Measurements from ENCODE around the gene MBD2.

DNA sequence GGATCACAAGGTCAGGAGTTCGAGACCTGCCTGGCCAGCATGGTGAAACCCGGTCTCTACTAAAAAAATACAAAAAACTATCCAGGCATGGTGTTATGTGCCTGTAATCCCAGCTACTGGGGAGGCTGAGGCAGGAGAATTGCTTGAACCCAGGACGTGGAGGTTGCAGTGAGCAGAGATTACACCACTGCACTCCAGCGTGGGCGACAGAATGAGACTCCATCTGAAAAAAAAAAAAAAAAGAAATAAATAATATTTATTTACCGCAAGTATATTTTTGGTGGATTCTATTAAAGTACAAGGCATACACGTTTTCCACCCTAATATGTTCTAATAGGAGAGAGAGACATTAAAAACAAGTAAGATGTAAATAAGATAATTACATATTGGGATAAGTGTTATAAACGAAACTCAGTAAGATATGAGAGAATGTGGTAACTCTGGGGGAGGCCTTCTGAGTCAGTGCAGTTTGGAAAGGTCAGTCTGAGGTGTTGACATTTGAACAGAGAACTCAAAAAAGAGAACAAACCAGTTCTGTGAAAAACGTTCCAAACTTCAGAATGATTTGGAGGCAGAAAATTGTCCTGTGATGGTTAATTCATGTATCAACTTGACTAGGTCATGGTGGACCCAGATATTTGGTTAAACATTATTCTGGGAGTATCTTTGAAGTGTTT, 36.1 kb upstream of the MBD2 start:
- TF ChIP-seq, protein P1, sequence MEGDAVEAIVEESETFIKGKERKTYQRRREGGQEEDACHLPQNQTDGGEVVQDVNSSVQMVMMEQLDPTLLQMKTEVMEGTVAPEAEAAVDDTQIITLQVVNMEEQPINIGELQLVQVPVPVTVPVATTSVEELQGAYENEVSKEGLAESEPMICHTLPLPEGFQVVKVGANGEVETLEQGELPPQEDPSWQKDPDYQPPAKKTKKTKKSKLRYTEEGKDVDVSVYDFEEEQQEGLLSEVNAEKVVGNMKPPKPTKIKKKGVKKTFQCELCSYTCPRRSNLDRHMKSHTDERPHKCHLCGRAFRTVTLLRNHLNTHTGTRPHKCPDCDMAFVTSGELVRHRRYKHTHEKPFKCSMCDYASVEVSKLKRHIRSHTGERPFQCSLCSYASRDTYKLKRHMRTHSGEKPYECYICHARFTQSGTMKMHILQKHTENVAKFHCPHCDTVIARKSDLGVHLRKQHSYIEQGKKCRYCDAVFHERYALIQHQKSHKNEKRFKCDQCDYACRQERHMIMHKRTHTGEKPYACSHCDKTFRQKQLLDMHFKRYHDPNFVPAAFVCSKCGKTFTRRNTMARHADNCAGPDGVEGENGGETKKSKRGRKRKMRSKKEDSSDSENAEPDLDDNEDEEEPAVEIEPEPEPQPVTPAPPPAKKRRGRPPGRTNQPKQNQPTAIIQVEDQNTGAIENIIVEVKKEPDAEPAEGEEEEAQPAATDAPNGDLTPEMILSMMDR (IDR thresholded peaks at IDR 0.05; ENCODE audit: low read depth, low read length, missing input control), result no peak
- TF ChIP-seq RXRA (IDR thresholded peaks at IDR 0.05) (no peak), YY1 (IDR thresholded peaks at IDR 0.05) (no peak), RAD21 (IDR thresholded peaks at IDR 0.05) (no peak), EGR1 (IDR thresholded peaks at IDR 0.05; ENCODE audit: low read depth in 2 of 2) (no peak)
- TF ChIP-seq, protein P2, sequence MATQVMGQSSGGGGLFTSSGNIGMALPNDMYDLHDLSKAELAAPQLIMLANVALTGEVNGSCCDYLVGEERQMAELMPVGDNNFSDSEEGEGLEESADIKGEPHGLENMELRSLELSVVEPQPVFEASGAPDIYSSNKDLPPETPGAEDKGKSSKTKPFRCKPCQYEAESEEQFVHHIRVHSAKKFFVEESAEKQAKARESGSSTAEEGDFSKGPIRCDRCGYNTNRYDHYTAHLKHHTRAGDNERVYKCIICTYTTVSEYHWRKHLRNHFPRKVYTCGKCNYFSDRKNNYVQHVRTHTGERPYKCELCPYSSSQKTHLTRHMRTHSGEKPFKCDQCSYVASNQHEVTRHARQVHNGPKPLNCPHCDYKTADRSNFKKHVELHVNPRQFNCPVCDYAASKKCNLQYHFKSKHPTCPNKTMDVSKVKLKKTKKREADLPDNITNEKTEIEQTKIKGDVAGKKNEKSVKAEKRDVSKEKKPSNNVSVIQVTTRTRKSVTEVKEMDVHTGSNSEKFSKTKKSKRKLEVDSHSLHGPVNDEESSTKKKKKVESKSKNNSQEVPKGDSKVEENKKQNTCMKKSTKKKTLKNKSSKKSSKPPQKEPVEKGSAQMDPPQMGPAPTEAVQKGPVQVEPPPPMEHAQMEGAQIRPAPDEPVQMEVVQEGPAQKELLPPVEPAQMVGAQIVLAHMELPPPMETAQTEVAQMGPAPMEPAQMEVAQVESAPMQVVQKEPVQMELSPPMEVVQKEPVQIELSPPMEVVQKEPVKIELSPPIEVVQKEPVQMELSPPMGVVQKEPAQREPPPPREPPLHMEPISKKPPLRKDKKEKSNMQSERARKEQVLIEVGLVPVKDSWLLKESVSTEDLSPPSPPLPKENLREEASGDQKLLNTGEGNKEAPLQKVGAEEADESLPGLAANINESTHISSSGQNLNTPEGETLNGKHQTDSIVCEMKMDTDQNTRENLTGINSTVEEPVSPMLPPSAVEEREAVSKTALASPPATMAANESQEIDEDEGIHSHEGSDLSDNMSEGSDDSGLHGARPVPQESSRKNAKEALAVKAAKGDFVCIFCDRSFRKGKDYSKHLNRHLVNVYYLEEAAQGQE (IDR thresholded peaks at IDR 0.05), result no peak

Measured in liver (tissue), 3 donors.